Ovary (tissue), 9 donors: ENCODE data around the gene PDIA6. TPM values are rescaled to one million over a fixed set of nuclear protein-coding genes. Genes with fewer than 3 reads are reported as not detected.
A peak's percentile ranks its signal among the peaks of the same experiment; 100 is the strongest.

Experiments used
- DNase-seq, 5 donors: peaks; one replicate each; pipeline ENCODE4 v3.0.0-alpha.2; 2019 to 2020
- H3K27ac ChIP-seq, 2 donors: fragments of 200-600 bp; one replicate each; pipeline versions ENCODE4 v1.5.1 to v1.8.0; 2019 to 2022
- H3K27me3 ChIP-seq: fragments of 200-600 bp; one replicate; pipeline ENCODE4 v1.8.0; 2022
- H3K36me3 ChIP-seq: fragments of 200-600 bp; sonication (generic); one replicate; pipeline ENCODE4 v1.5.1; 2019
- H3K4me1 ChIP-seq: one replicate; pipeline ENCODE4 v1.8.1; 2013; ENCODE audit warnings: mild to moderate bottlenecking, moderate library complexity; ENCODE audit not compliant: insufficient read depth
- H3K4me3 ChIP-seq: fragments of 200-600 bp; sonication (generic); one replicate; pipeline ENCODE4 v1.5.1; 2017
- H3K9me3 ChIP-seq, 2 donors: fragments of 200-600 bp in 1 of 2; sonication (generic) in 1 of 2; one replicate each; pipeline versions ENCODE4 v1.5.1 to v1.8.1; 2013 to 2019; ENCODE audit warnings: mild to moderate bottlenecking in 1 of 2, moderate library complexity in 1 of 2
- CTCF ChIP-seq, 3 donors: fragments of 450-650 bp in 2 of 3; fragments of 200-600 bp in 1 of 3; IDR thresholded peaks; one replicate each; pipeline versions ENCODE4 v1.5.1 to v1.8.0; 2016 to 2022; ENCODE audit warnings: antibody characterized with exemption in 3 of 3, mild to moderate bottlenecking in 1 of 3
- EP300 ChIP-seq: sonication (generic); formaldehyde crosslinking; IDR thresholded peaks from one replicate; pipeline ENCODE4 v1.6.1; 2017; ENCODE audit warnings: antibody characterized with exemption
- POLR2A ChIP-seq: fragments of 450-650 bp; IDR thresholded peaks from one replicate; pipeline ENCODE4 v1.6.1; 2017; ENCODE audit warnings: antibody characterized with exemption, mild to moderate bottlenecking, moderate library complexity
- WGBS, 3 donors: extraction: QIAGEN DNeasy Blood & Tissue Kit in 1 of 3; methylation state at CpG; one replicate each; pipeline versions ENCODE4 v1.1.5 to v1.1.7; 2013 to 2017; 5-methylcytosine and 5-hydroxymethylcytosine counted together
- intact Hi-C, 4 donors: fragments of 100-400 bp; cut with DNase I; formaldehyde crosslinking; loops; one replicate each; pipeline versions ENCODE4 v1.11.0 to v1.15.1; 2022 to 2023
- polyA plus RNA-seq, 2 donors: library from polyadenylated mRNA; stranded (reverse); fragments of 200-250 nt in 1 of 2; fragments of 350-450 nt in 1 of 2; fragmentation: Illumina TruSeq in 1 of 2; extraction: RNeasy Lipid Tissue Mini Kit (QIAGEN cat#74804) in 1 of 2; gene quantifications; one replicate each; pipeline ENCODE4 v1.2.3, GENCODE V29; 2013 to 2014
- total RNA-seq, 7 donors: library from RNA; depleted of rRNA in 2 of 7; stranded (reverse); fragments of >200 nt in 2 of 7; fragmentation: NEBNext Ultra II Directional in 3 of 7; extraction: Animal tissue kit (Norgen Biotek cat#: 25700) in 3 of 7; gene quantifications; one replicate each; pipeline versions ENCODE4 v1.1.0 to v1.2.4, GENCODE V29; 2016 to 2023
- donor health status: DM: no; HTN: no; CAD: no; lungs with moderate emphysema.
- donor health status: DM: no; HTN: no; CAD: no.
- donor health status: Bipolar disorder and iron deficiency.
- donor health status: DM: yes; HTN: yes; CAD: no.
- donor health status: DM: no; HTN: no; CAD: no.
- donor health status: DM: yes; HTN: yes; CAD: no.

PDIA6 gene
- total and polyA plus RNA-seq, 9 donors, result 60.6 to 220 (median 109) TPM

GRCh38 chr2:10764096-10764785, 48.3 kb downstream of the PDIA6 start:
- Histone ChIP-seq H3K4me3 (no peak overlapping the region), H3K27ac (no peak overlapping the region), H3K36me3 (no peaks in the 10 kb centered on the region), H3K4me1 (no peaks in the 10 kb centered on the region), H3K27me3 (no peaks in the 10 kb centered on the region), H3K9me3 (no peaks in the 10 kb centered on the region)
- intact Hi-C loops, result no loop called here
- 86 to 89% (median 86%) methylated on average over 18 of the region's 18 CpGs for WGBS, 3 donors
- DNase-seq, result peak in 1 of 5 donors; percentile 14
- TF ChIP-seq CTCF (IDR thresholded peaks at IDR 0.05) (no peak), EP300 (no peak), POLR2A (no peak)

- H3K9me3 ChIP-seq, result no peaks in the 10 kb centered on the region
- intact Hi-C loops, result no loop called here
- no peaks in the 10 kb centered on the region for H3K4me1 ChIP-seq
- H3K27ac ChIP-seq, result no peak overlapping the region
- DNase-seq, result peak in 1 of 5 donors; percentile 17
- TF ChIP-seq POLR2A, result no peak
- WGBS, 3 donors, result 78 to 90% (median 89%) methylated on average over 9 of the region's 9 CpGs
- H3K4me3 ChIP-seq, result no peak overlapping the region
- H3K36me3 ChIP-seq, result no peaks in the 10 kb centered on the region
- H3K27me3 ChIP-seq, result no peaks in the 10 kb centered on the region
These were observed 49.2 kb downstream of the PDIA6 start for GRCh38 chr2:10763461-10763800.

- WGBS, 3 donors, result 32 to 38% (median 38%) methylated on average over 25 of the region's 25 CpGs
- Histone ChIP-seq H3K36me3 (no peaks in the 10 kb centered on the region), H3K4me3 (no peak overlapping the region), H3K9me3 (no peaks in the 10 kb centered on the region), H3K27me3 (no peaks in the 10 kb centered on the region), H3K4me1 (no peaks in the 10 kb centered on the region), H3K27ac (no peak overlapping the region)
- no peak for TF ChIP-seq POLR2A
- no peak for TF ChIP-seq EP300
- no peak for TF ChIP-seq CTCF (IDR thresholded peaks at IDR 0.05)
- DNase-seq, result no peak
- intact Hi-C loops, result no loop called here
These were observed 49.7 kb downstream of the PDIA6 start for GRCh38 chr2:10762651-10763460.

- DNase-seq, result no peak
- Histone ChIP-seq H3K4me3 (no peak overlapping the region), H3K27ac (no peak overlapping the region), H3K9me3 (no peaks in the 10 kb centered on the region), H3K36me3 (no peaks in the 10 kb centered on the region), H3K4me1 (no peaks in the 10 kb centered on the region), H3K27me3 (no peaks in the 10 kb centered on the region)
- no peak for TF ChIP-seq EP300
- TF ChIP-seq CTCF (IDR thresholded peaks at IDR 0.05), result no peak
- no peak for TF ChIP-seq POLR2A
- WGBS, 3 donors, result 85 to 94% (median 91%) methylated on average over 9 of the region's 9 CpGs
- intact Hi-C loops, result no loop called here
These were observed 51.0 kb downstream of the PDIA6 start for GRCh38 chr2:10761591-10761990.
